K562 (cell line): ENCODE measurements around the gene FGFRL1. TPM values are rescaled to one million over a fixed set of nuclear protein-coding genes. Genes with fewer than 3 reads are reported as not detected.

Source experiments
- ATAC-seq: fragments of 200-7000 bp; cut with Tn5 transposase; 3 replicates; pipeline ENCODE4 v1.9.1; 2020; ENCODE audit warnings: moderate library complexity
- BruUV-seq: library from RNA; stranded (reverse); fragments of 400-500 nt; replicated peaks from 2 replicates; lab custom pipeline; 2021; lab: Mats Ljungman, UMichigan
- CTCF ChIA-PET: fragments of 300-600 bp; formaldehyde crosslinking; extraction: SDS; loops from one replicate; lab custom pipeline; 2021; ENCODE audit warnings: low intra/inter-chr PET ratio; lab: Yijun Ruan, JAX
- POLR2A ChIA-PET: fragments of 300-600, 350-650 bp; sonication (Branson Sonifier 250); formaldehyde crosslinking; extraction: SDS; loops from one replicate; lab custom pipeline; 2021; ENCODE audit warnings: antibody characterized with exemption, inconsistent platforms; lab: Yijun Ruan, JAX
- DNase-seq, 4 experiments: peaks; one replicate each; pipeline versions ENCODE4 v3.0.0 to v3.0.0-alpha.2; 2011 to 2018; ENCODE audit warnings: low spot score in 3 of 4, mixed read lengths in 3 of 4; ENCODE audit errors: extremely low read depth in 1 of 4
- FAIRE-seq: peaks from 2 replicates; lab custom pipeline; 2011; peaks lifted over from hg19 to GRCh38; lab: Jason Lieb, UNC
- H2AFZ ChIP-seq: 2 replicates; pipeline ENCODE4 v1.6.0; 2011; ENCODE audit warnings: low read depth, low read length, control low read depth, inconsistent platforms
- H3K27ac ChIP-seq: fragments of 200-600 bp; 3 replicates; pipeline ENCODE4 v1.8.0; 2011; ENCODE audit warnings: low read depth, mild to moderate bottlenecking, control low read depth, inconsistent platforms, low read length, moderate library complexity, mixed read lengths; ENCODE audit errors: extremely low read depth
- H3K27me3 ChIP-seq, 2 experiments: fragments of 300-600 bp in 1 of 2; 2 replicates in 1 of 2; 3 replicates in 1 of 2; pipeline versions ENCODE4 v1.6.0 to v1.8.0; 2011; ENCODE audit warnings: inconsistent platforms in 2 of 2, low read length in 2 of 2, mild to moderate bottlenecking in 1 of 2, mixed read lengths in 1 of 2, moderate library complexity in 1 of 2; ENCODE audit not compliant: control insufficient read depth in 2 of 2, insufficient read depth in 2 of 2
- H3K36me3 ChIP-seq: fragments of 300-600 bp; 3 replicates; pipeline ENCODE4 v1.8.0; 2011; ENCODE audit warnings: mild to moderate bottlenecking, low read length, inconsistent platforms; ENCODE audit not compliant: control insufficient read depth, insufficient read depth
- H3K4me1 ChIP-seq, 2 experiments: fragments of 200-600 bp in 1 of 2; replicated peaks in 1 of 2; 2 replicates in 1 of 2; 3 replicates in 1 of 2; pipeline versions ENCODE4 v1.5.1 to v1.8.0; 2011; ENCODE audit warnings: inconsistent platforms in 2 of 2, low read length in 2 of 2, mild to moderate bottlenecking in 1 of 2, mixed read lengths in 1 of 2, moderate library complexity in 1 of 2; ENCODE audit not compliant: control insufficient read depth in 2 of 2, insufficient read depth in 2 of 2
- H3K4me2 ChIP-seq: 2 replicates; pipeline ENCODE4 v1.6.1; 2011; ENCODE audit warnings: low read length, control low read depth, inconsistent platforms, mixed read lengths; ENCODE audit not compliant: insufficient read depth
- H3K4me3 ChIP-seq: fragments of 200-600 bp; sonication (generic), shearing (Covaris generic); 2 replicates; pipeline ENCODE4 v1.5.1; 2016; ENCODE audit warnings: control low read depth, inconsistent platforms
- H3K79me2 ChIP-seq: fragments of 200-600 bp; 3 replicates; pipeline ENCODE4 v1.8.0; 2011; ENCODE audit warnings: low read length, inconsistent platforms; ENCODE audit not compliant: control insufficient read depth, insufficient read depth
- H3K9ac ChIP-seq, 2 experiments: 2 replicates each; pipeline versions ENCODE4 v1.6.0 to v1.6.1; 2011; ENCODE audit warnings: low read depth in 2 of 2, low read length in 2 of 2, control low read depth in 1 of 2, inconsistent platforms in 1 of 2, mild to moderate bottlenecking in 1 of 2, mixed read lengths in 1 of 2; ENCODE audit not compliant: insufficient read depth in 1 of 2
- H3K9me1 ChIP-seq: one replicate; pipeline ENCODE4 v1.6.0; 2011; ENCODE audit warnings: inconsistent platforms, mild to moderate bottlenecking, low read length, moderate library complexity; ENCODE audit not compliant: control insufficient read depth, insufficient read depth
- H3K9me3 ChIP-seq: replicated peaks from 2 replicates; pipeline ENCODE4 v1.5.1; 2011; ENCODE audit warnings: low read depth, low read length, inconsistent platforms; ENCODE audit not compliant: control insufficient read depth, insufficient read depth
- H4K20me1 ChIP-seq: replicated peaks from 2 replicates; pipeline ENCODE4 v1.6.1; 2011; ENCODE audit warnings: low read length, inconsistent platforms, mixed read lengths; ENCODE audit not compliant: control insufficient read depth, insufficient read depth
- PCBP1 ChIP-seq: fragments of 200-400 bp; formaldehyde crosslinking; IDR thresholded peaks from 2 replicates; pipeline ENCODE4 v1.6.1; 2018; ENCODE audit warnings: mild to moderate bottlenecking, low read depth, low read length; ENCODE audit not compliant: poor library complexity, severe bottlenecking
- POLR2G ChIP-seq: fragments of 200-400 bp; formaldehyde crosslinking; IDR thresholded peaks from 2 replicates; pipeline ENCODE4 v1.6.1; 2017; ENCODE audit warnings: low read depth, mild to moderate bottlenecking, antibody characterized with exemption, low read length, moderate library complexity
- PREB ChIP-seq: sonication (generic); formaldehyde crosslinking; IDR thresholded peaks from 2 replicates; pipeline ENCODE4 v1.8.1; 2023; ENCODE audit warnings: mild to moderate bottlenecking, missing genetic modification reagents
- RBFOX2 ChIP-seq: fragments of 200-400 bp; formaldehyde crosslinking; IDR thresholded peaks from 2 replicates; pipeline ENCODE4 v1.6.1; 2017; ENCODE audit warnings: low read depth, mild to moderate bottlenecking, low read length, moderate library complexity
- ZNF280B ChIP-seq: fragments of 250-450 bp; sonication (Bioruptor Pico); IDR thresholded peaks from 2 replicates; pipeline ENCODE4 v1.5.1; 2021; ENCODE audit warnings: mild to moderate bottlenecking
- WGBS: fragments of 100-300 bp; shearing (Covaris generic); methylation state at CpG from one replicate; pipeline ENCODE4 v1.1.6; 2016; ENCODE audit warnings: low coverage, mixed read lengths; ENCODE audit not compliant: insufficient coverage; ENCODE audit errors: missing lambda C conversion rate; 5-methylcytosine and 5-hydroxymethylcytosine counted together
- in situ Hi-C: fragments of 300-500 bp; cut with MboI; formaldehyde crosslinking; loops from 4 replicates; pipeline ENCODE4 v1.15.0; 2018; ENCODE audit warnings: inconsistent platforms, mixed read lengths
- intact Hi-C: fragments of 100-400 bp; cut with micrococcal nuclease; formaldehyde crosslinking; loops from 2 replicates; pipeline ENCODE4 v1.14.2; 2022
- polyA plus RNA-seq, 8 experiments: library from polyadenylated mRNA; depleted of rRNA in 4 of 8; stranded (reverse) in 5 of 8; unstranded in 3 of 8; fragments of >200 nt; fragmentation: Nextera tagmentation in 2 of 8; fragmentation: Illumina TruSeq in 1 of 8; extraction: Ambion mirVana in 2 of 8; extraction: Trizol in 1 of 8; gene quantifications; 2 replicates each; pipeline versions ENCODE4 v1.2.1 to v1.2.3, GENCODE V29; 2011 to 2014; ENCODE audit warnings: inconsistent platforms in 1 of 8, missing spikeins in 1 of 8
- total RNA-seq, 7 experiments: library from RNA; depleted of rRNA in 6 of 7; stranded (reverse); fragments of >200 nt in 6 of 7; fragmentation: Illumina TruSeq in 2 of 7; extraction: Trizol in 2 of 7; gene quantifications; 2 replicates each; pipeline versions ENCODE4 v1.2.1 to v1.2.3, GENCODE V29; 2011 to 2021; ENCODE audit warnings: low replicate concordance in 1 of 7
- TF ChIP-seq, protein P1 (sequence below): sonication (generic); formaldehyde crosslinking; IDR thresholded peaks from 2 replicates; pipeline ENCODE4 v1.8.0; 2022; ENCODE audit warnings: missing genetic modification reagents, mild to moderate bottlenecking, borderline replicate concordance

The FGFRL1 gene
- total and polyA plus RNA-seq, 9 of the 15 experiments (the other 6 are each of a cell fraction or from before 2014, with no cell fraction given): 0.34 to 49.9 (median 14.6) TPM

GRCh38 chr4:968621-969394 is 42.6 kb upstream of the FGFRL1 start:
- ChIA-PET POLR2A (interaction anchor here (0.7 kb wide), 1 partner anchor 41 kb away, joined by 3 read pairs; no protein-coding TSS in a partner anchor), CTCF (no interaction called here)
- Histone ChIP-seq H3K27ac (no peak overlapping the region), H3K9ac (peak overlapping the region in 1 of 2 experiments; percentile 79; a peak in 2 of 4 replicates), H2AFZ (no peak overlapping the region), H4K20me1 (no peaks in the 10 kb centered on the region; the same call in 1 of the 2 replicates), H3K4me2 (no peak overlapping the region), H3K9me3 (no peaks in the 10 kb centered on the region), H3K4me1 (peaks cover 0 to 63% of the 10 kb centered on the region in 2 experiments; a peak in 4 of 5 replicates), H3K79me2 (peaks cover 10% of the 10 kb centered on the region; the same call in 2 of the 3 replicates), H3K27me3 (no peaks in the 10 kb centered on the region), H3K36me3 (peaks cover 15% of the 10 kb centered on the region; the same call in 1 of the 3 replicates), H3K9me1 (no peaks in the 10 kb centered on the region), H3K4me3 (no peak overlapping the region)
- no peak for ATAC-seq
- no TSS peak for BruUV-seq
- intact Hi-C loops (no loop called here), in situ Hi-C loops (no loop called here)
- no peak for DNase-seq
- no peak for TF ChIP-seq ZNF280B
- TF ChIP-seq PCBP1: peak; percentile 6
- TF ChIP-seq, protein P1, sequence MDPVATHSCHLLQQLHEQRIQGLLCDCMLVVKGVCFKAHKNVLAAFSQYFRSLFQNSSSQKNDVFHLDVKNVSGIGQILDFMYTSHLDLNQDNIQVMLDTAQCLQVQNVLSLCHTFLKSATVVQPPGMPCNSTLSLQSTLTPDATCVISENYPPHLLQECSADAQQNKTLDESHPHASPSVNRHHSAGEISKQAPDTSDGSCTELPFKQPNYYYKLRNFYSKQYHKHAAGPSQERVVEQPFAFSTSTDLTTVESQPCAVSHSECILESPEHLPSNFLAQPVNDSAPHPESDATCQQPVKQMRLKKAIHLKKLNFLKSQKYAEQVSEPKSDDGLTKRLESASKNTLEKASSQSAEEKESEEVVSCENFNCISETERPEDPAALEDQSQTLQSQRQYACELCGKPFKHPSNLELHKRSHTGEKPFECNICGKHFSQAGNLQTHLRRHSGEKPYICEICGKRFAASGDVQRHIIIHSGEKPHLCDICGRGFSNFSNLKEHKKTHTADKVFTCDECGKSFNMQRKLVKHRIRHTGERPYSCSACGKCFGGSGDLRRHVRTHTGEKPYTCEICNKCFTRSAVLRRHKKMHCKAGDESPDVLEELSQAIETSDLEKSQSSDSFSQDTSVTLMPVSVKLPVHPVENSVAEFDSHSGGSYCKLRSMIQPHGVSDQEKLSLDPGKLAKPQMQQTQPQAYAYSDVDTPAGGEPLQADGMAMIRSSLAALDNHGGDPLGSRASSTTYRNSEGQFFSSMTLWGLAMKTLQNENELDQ: no peak
- TF ChIP-seq PREB (CRISPR knock-in tag): no peak
- TF ChIP-seq RBFOX2: peak; percentile 25; the same call in 1 of the 2 replicates
- TF ChIP-seq POLR2G: peak; percentile 57; the same call in 1 of the 2 replicates
- FAIRE-seq: no peak
- WGBS: 85% methylated on average over 19 of the region's 23 CpGs
